Measurements from ENCODE around the gene MED25. TPM values are rescaled to one million over a fixed set of nuclear protein-coding genes. Genes with fewer than 3 reads are reported as not detected.

Gene MED25
- total and polyA plus RNA-seq, 9 of the 15 experiments (the other 6 are each of a cell fraction or from before 2014, with no cell fraction given), result 4.1 to 93.9 (median 19.3) TPM

GRCh38 chr19:49855676-49856573 lies 37.8 kb downstream of the MED25 start (continued):
- TF ChIP-seq MYNN (IDR thresholded peaks at IDR 0.05), result 0 out of 2 replicates have a peak, but pooled peaks have one; percentile 11
- no peak for TF ChIP-seq MYNN (CRISPR knock-in tag; IDR thresholded peaks at IDR 0.05)
- TF ChIP-seq PHTF2 (CRISPR knock-in tag; IDR thresholded peaks at IDR 0.05), result no peak
- TF ChIP-seq ZNF282 (CRISPR knock-in tag; IDR thresholded peaks at IDR 0.05), result no peak
- TF ChIP-seq POLR2G (IDR thresholded peaks at IDR 0.05; ENCODE audit: low read depth, low read length), result peak; percentile 34; the same call in 1 of the 2 replicates
- TF ChIP-seq COPS2 (conservative IDR thresholded peaks at IDR 0.05), result no peak
- no peak for TF ChIP-seq TCF7L2 (IDR thresholded peaks at IDR 0.05; ENCODE audit: low read depth, low read length)
- 0 out of 4 replicates have a peak, but pooled peaks of 1 of the 2 experiments have one; percentile 19 for TF ChIP-seq FOXA3 (CRISPR knock-in tag; conservative IDR thresholded peaks at IDR 0.05 in 1 of 2, IDR thresholded peaks at IDR 0.05 in 1 of 2)
- peak; percentile 69; the same call in 1 of the 2 replicates for TF ChIP-seq POLR2AphosphoS2 (IDR thresholded peaks at IDR 0.05; ENCODE audit: low read length)
- TF ChIP-seq NCOR1 (IDR thresholded peaks at IDR 0.05), result 0 out of 2 replicates have a peak, but pooled peaks have one; percentile 5
- TF ChIP-seq SAFB2 (IDR thresholded peaks at IDR 0.05; ENCODE audit: borderline replicate concordance, low read depth, low read length, severe bottlenecking), result no peak
- no peak for TF ChIP-seq ZC3H8 (IDR thresholded peaks at IDR 0.05)
- TF ChIP-seq RBM22 (IDR thresholded peaks at IDR 0.05; ENCODE audit: low read depth, low read length, poor library complexity, severe bottlenecking), result peak; percentile 20
- TF ChIP-seq TEAD4 (IDR thresholded peaks at IDR 0.05; ENCODE audit: low read length), result 0 out of 2 replicates have a peak, but pooled peaks have one; percentile 8
- no peak for TF ChIP-seq TEAD4 (CRISPR knock-in tag; IDR thresholded peaks at IDR 0.05; ENCODE audit: borderline replicate concordance)
- no peak for TF ChIP-seq RFX1 (IDR thresholded peaks at IDR 0.05)
- TF ChIP-seq C11orf30 (IDR thresholded peaks at IDR 0.05; ENCODE audit: low read depth), result no peak
- no peak for TF ChIP-seq TSHZ1 (CRISPR knock-in tag; IDR thresholded peaks at IDR 0.05)
- TF ChIP-seq ZNF696 (CRISPR knock-in tag; conservative IDR thresholded peaks at IDR 0.05), result no peak
- TF ChIP-seq SUPT5H (IDR thresholded peaks at IDR 0.05), result 0 out of 2 replicates have a peak, but pooled peaks have one; percentile 47
- TF ChIP-seq TFE3 (CRISPR knock-in tag; IDR thresholded peaks at IDR 0.05), result no peak
- TF ChIP-seq PCBP2 (IDR thresholded peaks at IDR 0.05; ENCODE audit: low read depth, low read length, poor library complexity, severe bottlenecking), result no peak
- peak; percentile 43 for TF ChIP-seq RBFOX2 (IDR thresholded peaks at IDR 0.05; ENCODE audit: low read depth, low read length)

Data from K562 (cell line).